Measurements from ENCODE around the gene F8.
"Not testable (repeated sequence)": the region's sequence is repeated elsewhere in the genome, so short reads cannot be mapped to it uniquely, and the experiment has no call there.

F8 gene

GRCh38 chrX:154868522-154868921 lies 154.0 kb downstream of the F8 start:
- DNase-seq: not testable (repeated sequence)

- DNase-seq: no peak
Measured at GRCh38 chrX:154855256-154855655, 167.3 kb downstream of the F8 start.

- DNase-seq: no peak
Measured at GRCh38 chrX:154850957-154851611, 171.4 kb downstream of the F8 start.

GRCh38 chrX:154840856-154841255 lies 181.7 kb downstream of the F8 start:
- DNase-seq: no peak

- DNase-seq: no peak
Measured at GRCh38 chrX:154836163-154836562, 186.4 kb downstream of the F8 start.

- no peak for DNase-seq
Measured at GRCh38 chrX:154834562-154834961, 188.0 kb downstream of the F8 start, which contains the start of gene SMIM9. Gene SMIM9, minus strand, starts transcription at chrX:154834662. Its CDS starts 3,806 bp downstream, at chrX:154830856.

GRCh38 chrX:154833746-154834274 lies 188.7 kb downstream of the F8 start:
- no peak for DNase-seq

GRCh38 chrX:154829926-154830442 lies 192.5 kb downstream of the F8 start:
- no peak for DNase-seq

GRCh38 chrX:154829134-154829533 lies 193.4 kb downstream of the F8 start:
- DNase-seq: no peak

GRCh38 chrX:154828016-154828408 lies 194.5 kb downstream of the F8 start:
- no peak for DNase-seq

- DNase-seq: no peak
Measured at GRCh38 chrX:154827194-154828015, 195.1 kb downstream of the F8 start.

- DNase-seq: not testable (repeated sequence)
Measured at GRCh38 chrX:154825586-154825985, 196.9 kb downstream of the F8 start.

GRCh38 chrX:154824638-154825037 lies 197.9 kb downstream of the F8 start:
- no peak for DNase-seq

GRCh38 chrX:154822029-154822428 lies 200.5 kb downstream of the F8 start:
- DNase-seq: no peak

GRCh38 chrX:154821523-154821922 lies 201.0 kb downstream of the F8 start:
- DNase-seq: no peak

GRCh38 chrX:154819771-154820341 lies 202.7 kb downstream of the F8 start:
- DNase-seq: no peak

- DNase-seq: no peak
Measured at GRCh38 chrX:154818916-154819770, 203.4 kb downstream of the F8 start.

GRCh38 chrX:154817048-154817618 lies 205.4 kb downstream of the F8 start:
- not testable (repeated sequence) for DNase-seq

GRCh38 chrX:154816326-154816898 lies 206.1 kb downstream of the F8 start:
- DNase-seq: not testable (repeated sequence)

- DNase-seq: no peak
Measured at GRCh38 chrX:154815274-154815818, 207.2 kb downstream of the F8 start.

GRCh38 chrX:154813801-154814200 lies 208.7 kb downstream of the F8 start:
- DNase-seq: no peak
